ENCODE data around the gene ELF4. TPM values are rescaled to one million over a fixed set of nuclear protein-coding genes. Genes with fewer than 3 reads are reported as not detected.

ELF4 gene
- total RNA-seq, 1 donor: 25.0 TPM

DNA sequence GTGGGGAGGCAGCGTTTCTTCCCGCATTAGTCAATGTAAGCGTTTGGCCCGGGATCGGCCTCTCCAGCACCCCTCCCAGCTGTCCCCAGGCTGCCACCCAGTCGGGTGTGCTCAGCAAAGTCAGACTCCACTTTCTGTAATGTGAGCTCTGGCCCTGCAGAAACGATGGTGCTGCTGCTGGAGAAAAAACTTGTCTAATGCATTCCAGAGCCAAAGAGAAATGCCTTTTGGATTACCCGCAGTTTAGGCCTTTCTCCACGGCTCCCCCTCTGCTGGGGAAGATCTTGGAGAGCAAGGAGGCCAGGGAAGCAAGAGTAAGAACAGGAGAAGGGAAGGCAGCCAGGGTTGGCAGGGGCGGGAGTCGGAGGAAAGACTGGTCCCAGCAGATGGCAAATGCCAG, 55.2 kb downstream of the ELF4 start:
- Histone ChIP-seq H3K27ac (ENCODE audit: low read depth, low read length) (no peak overlapping the region), H2AFZ (ENCODE audit: low read length) (no peak overlapping the region), H3K4me3 (ENCODE audit: insufficient read depth, low read length) (no peak overlapping the region), H3K4me1 (ENCODE audit: insufficient read depth, low read length) (no peaks in the 10 kb centered on the region), H3K9me3 (ENCODE audit: low read depth, low read length) (no peaks in the 10 kb centered on the region), H4K20me1 (ENCODE audit: insufficient read depth, low read length) (no peaks in the 10 kb centered on the region), H3K79me2 (ENCODE audit: insufficient read depth, low read length) (no peaks in the 10 kb centered on the region), H3K36me3 (ENCODE audit: insufficient read depth, low read length) (peaks cover 7% of the 10 kb centered on the region), H3K27me3 (ENCODE audit: insufficient read depth, low read length) (peaks cover 3% of the 10 kb centered on the region), H3K4me2 (ENCODE audit: insufficient read depth, low read length) (no peak overlapping the region)
- TF ChIP-seq, protein P1, sequence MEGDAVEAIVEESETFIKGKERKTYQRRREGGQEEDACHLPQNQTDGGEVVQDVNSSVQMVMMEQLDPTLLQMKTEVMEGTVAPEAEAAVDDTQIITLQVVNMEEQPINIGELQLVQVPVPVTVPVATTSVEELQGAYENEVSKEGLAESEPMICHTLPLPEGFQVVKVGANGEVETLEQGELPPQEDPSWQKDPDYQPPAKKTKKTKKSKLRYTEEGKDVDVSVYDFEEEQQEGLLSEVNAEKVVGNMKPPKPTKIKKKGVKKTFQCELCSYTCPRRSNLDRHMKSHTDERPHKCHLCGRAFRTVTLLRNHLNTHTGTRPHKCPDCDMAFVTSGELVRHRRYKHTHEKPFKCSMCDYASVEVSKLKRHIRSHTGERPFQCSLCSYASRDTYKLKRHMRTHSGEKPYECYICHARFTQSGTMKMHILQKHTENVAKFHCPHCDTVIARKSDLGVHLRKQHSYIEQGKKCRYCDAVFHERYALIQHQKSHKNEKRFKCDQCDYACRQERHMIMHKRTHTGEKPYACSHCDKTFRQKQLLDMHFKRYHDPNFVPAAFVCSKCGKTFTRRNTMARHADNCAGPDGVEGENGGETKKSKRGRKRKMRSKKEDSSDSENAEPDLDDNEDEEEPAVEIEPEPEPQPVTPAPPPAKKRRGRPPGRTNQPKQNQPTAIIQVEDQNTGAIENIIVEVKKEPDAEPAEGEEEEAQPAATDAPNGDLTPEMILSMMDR (IDR thresholded peaks at IDR 0.05; ENCODE audit: extremely low read depth, low read depth, low read length): no peak
- DNase-seq (ENCODE audit: insufficient read length, low spot score, missing footprints): peak; percentile 93

DNA sequence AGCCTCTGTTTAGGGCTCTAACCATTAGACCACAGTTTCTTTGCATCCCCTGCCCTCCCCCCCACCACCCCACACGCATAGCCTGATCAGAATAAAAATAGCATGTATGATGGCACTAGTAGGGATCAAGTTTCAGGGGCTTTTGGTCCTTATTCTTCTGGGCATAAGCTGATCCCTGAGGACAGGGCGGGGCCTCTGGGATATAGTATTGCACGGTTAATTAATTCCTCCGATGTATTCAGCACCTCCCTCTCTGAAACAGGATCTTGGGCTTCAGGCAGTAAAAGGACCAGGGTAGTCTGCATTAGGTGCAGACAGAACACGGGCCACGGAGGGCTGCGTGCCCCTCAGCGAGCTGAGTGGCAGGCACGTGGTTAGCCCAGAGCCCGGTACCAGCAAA, 57.1 kb downstream of the ELF4 start:
- H3K4me1 ChIP-seq (ENCODE audit: insufficient read depth, low read length): no peaks in the 10 kb centered on the region
- TF ChIP-seq, protein P1 (IDR thresholded peaks at IDR 0.05; ENCODE audit: extremely low read depth, low read depth, low read length): no peak

DNA sequence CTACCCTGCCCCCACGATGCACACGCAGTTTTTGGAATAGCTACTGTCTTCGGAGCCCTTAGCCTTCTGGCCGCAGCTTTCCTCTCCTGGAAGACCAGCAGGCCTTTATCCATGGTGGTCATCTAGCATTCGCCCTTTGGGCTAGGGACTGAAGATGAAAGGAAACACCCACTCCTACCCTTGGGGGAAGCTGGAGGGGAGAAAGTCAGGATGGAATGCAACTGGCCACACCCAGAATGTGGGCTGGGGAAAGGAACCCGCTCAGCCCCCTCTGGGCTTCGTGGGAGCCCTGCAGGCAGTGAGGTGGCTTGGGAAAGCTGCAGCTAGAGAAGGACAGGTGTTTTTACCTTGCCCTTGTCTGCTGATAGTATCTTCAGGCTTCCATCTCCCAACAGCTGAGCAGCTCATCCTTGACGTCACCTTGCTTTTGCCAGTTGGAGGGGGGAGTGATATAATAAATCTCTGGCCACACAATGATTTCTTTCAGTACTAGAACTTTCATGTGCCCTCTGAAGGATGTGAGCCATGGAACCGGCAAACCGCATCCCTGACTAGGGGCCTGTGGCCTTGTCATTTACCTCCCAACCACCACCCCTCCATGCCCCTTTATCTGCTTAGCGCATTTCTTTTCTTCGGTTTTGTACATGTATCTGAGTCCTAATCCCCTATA, 59.0 kb downstream of the ELF4 start:
- Histone ChIP-seq H4K20me1 (ENCODE audit: insufficient read depth, low read length) (no peaks in the 10 kb centered on the region), H3K4me1 (ENCODE audit: insufficient read depth, low read length) (no peaks in the 10 kb centered on the region), H3K79me2 (ENCODE audit: insufficient read depth, low read length) (no peaks in the 10 kb centered on the region), H3K4me3 (ENCODE audit: insufficient read depth, low read length) (no peak overlapping the region), H3K36me3 (ENCODE audit: insufficient read depth, low read length) (peaks cover 7% of the 10 kb centered on the region), H3K9me3 (ENCODE audit: low read depth, low read length) (no peaks in the 10 kb centered on the region), H3K4me2 (ENCODE audit: insufficient read depth, low read length) (no peak overlapping the region), H2AFZ (ENCODE audit: low read length) (no peak overlapping the region), H3K27ac (ENCODE audit: low read depth, low read length) (no peak overlapping the region), H3K27me3 (ENCODE audit: insufficient read depth, low read length) (peaks cover 3% of the 10 kb centered on the region)
- peak; percentile 25 for DNase-seq (ENCODE audit: insufficient read length, low spot score, missing footprints)
- TF ChIP-seq, protein P1 (IDR thresholded peaks at IDR 0.05; ENCODE audit: extremely low read depth, low read depth, low read length): no peak

More for the DNA sequence above, 57.1 kb downstream of the ELF4 start:
- Histone ChIP-seq H2AFZ (ENCODE audit: low read length) (no peak overlapping the region), H3K27me3 (ENCODE audit: insufficient read depth, low read length) (peaks cover 3% of the 10 kb centered on the region), H3K79me2 (ENCODE audit: insufficient read depth, low read length) (no peaks in the 10 kb centered on the region), H3K36me3 (ENCODE audit: insufficient read depth, low read length) (peaks cover 7% of the 10 kb centered on the region), H3K27ac (ENCODE audit: low read depth, low read length) (no peak overlapping the region), H4K20me1 (ENCODE audit: insufficient read depth, low read length) (no peaks in the 10 kb centered on the region), H3K4me2 (ENCODE audit: insufficient read depth, low read length) (no peak overlapping the region), H3K4me3 (ENCODE audit: insufficient read depth, low read length) (no peak overlapping the region), H3K9me3 (ENCODE audit: low read depth, low read length) (no peaks in the 10 kb centered on the region)
- DNase-seq (ENCODE audit: insufficient read length, low spot score, missing footprints): peak; percentile 43

DNA sequence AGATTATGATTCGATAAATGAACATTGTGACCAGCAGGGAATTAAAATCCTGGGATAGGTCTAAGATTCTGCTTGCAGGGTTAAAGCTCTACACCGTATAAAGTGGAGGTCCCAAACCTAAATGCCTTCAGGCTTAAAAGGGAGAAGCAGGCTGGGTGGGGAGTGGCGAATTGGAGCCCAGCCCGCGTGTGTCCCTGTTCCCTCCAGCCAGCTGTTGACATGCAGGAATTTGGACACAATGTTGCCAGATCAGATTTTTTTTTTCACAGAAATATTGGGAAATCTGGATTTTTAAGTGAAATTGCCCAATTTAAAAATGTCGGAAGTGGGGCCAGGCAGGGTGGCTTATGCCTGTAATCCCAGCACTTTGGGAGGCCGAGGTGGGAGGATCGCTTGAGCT, 60.5 kb downstream of the ELF4 start:
- H3K36me3 ChIP-seq (ENCODE audit: insufficient read depth, low read length): peaks cover 7% of the 10 kb centered on the region
- no peaks in the 10 kb centered on the region for H4K20me1 ChIP-seq (ENCODE audit: insufficient read depth, low read length)
- H3K4me3 ChIP-seq (ENCODE audit: insufficient read depth, low read length): no peak overlapping the region
- peaks cover 3% of the 10 kb centered on the region for H3K27me3 ChIP-seq (ENCODE audit: insufficient read depth, low read length)
- no peak overlapping the region for H3K4me2 ChIP-seq (ENCODE audit: insufficient read depth, low read length)
- TF ChIP-seq, protein P1 (IDR thresholded peaks at IDR 0.05; ENCODE audit: extremely low read depth, low read depth, low read length): no peak
- no peaks in the 10 kb centered on the region for H3K79me2 ChIP-seq (ENCODE audit: insufficient read depth, low read length)
- H2AFZ ChIP-seq (ENCODE audit: low read length): no peak overlapping the region
- H3K9me3 ChIP-seq (ENCODE audit: low read depth, low read length): no peaks in the 10 kb centered on the region
- no peak for DNase-seq (ENCODE audit: insufficient read length, low spot score, missing footprints)
- no peak overlapping the region for H3K27ac ChIP-seq (ENCODE audit: low read depth, low read length)
- no peaks in the 10 kb centered on the region for H3K4me1 ChIP-seq (ENCODE audit: insufficient read depth, low read length)
